OCI-LY1 (cell line): ENCODE measurements around the gene CPPED1.

Source experiments
- CTCF ChIP-seq: fragments of 200-600 bp; sonication (generic), shearing (Covaris generic); IDR thresholded peaks from 2 replicates; pipeline ENCODE4 v1.5.1; 2017; ENCODE audit warnings: mild to moderate bottlenecking, antibody characterized with exemption, low read length, moderate library complexity, mixed read lengths
- EZH2 ChIP-seq: fragments of 200-600 bp; sonication (generic), shearing (Covaris generic); IDR thresholded peaks from 2 replicates; pipeline ENCODE4 v1.8.0; 2017; ENCODE audit warnings: borderline replicate concordance, mixed run types, mild to moderate bottlenecking, antibody characterized with exemption, low read length, moderate library complexity, mixed read lengths

GRCh38 chr16:12791340-12791739, 12.3 kb downstream of the CPPED1 start:
- no peak for TF ChIP-seq CTCF
- no peak for TF ChIP-seq EZH2
